WTC11 (cell line): Measurements from ENCODE around the gene ABCA13. TPM values are rescaled to one million over a fixed set of nuclear protein-coding genes. Genes with fewer than 3 reads are reported as not detected.

Source experiments
- ATAC-seq: fragments of 200-7000 bp; cut with Tn5 transposase; 2 replicates; pipeline ENCODE4 v1.10.0; 2021; ENCODE audit warnings: mild to moderate bottlenecking, moderate library complexity
- CTCF ChIA-PET: fragments of 300-600 bp; sonication (Branson Sonifier 250); formaldehyde crosslinking; loops from one replicate; lab custom pipeline; 2021; ENCODE audit warnings: antibody characterized with exemption; lab: Charles Lee
- POLR2A ChIA-PET: fragments of 350-600 bp; sonication (Branson Sonifier 250); formaldehyde crosslinking; loops from one replicate; lab custom pipeline; 2021; ENCODE audit warnings: antibody characterized with exemption; lab: Charles Lee
- DNase-seq: peaks from one replicate; pipeline ENCODE4 v3.0.0; 2021; ENCODE audit warnings: low spot score
- H3K27ac Mint-ChIP-seq: 2 replicates; pipeline ENCODE4 v1.8.0; 2021; ENCODE audit warnings: mixed read lengths
- H3K27me3 Mint-ChIP-seq: 2 replicates; pipeline ENCODE4 v1.8.0; 2021; ENCODE audit warnings: low read depth, mild to moderate bottlenecking, moderate library complexity, mixed read lengths
- H3K36me3 Mint-ChIP-seq: 2 replicates; pipeline ENCODE4 v1.8.0; 2021; ENCODE audit warnings: mixed read lengths
- H3K4me1 Mint-ChIP-seq: 2 replicates; pipeline ENCODE4 v1.8.0; 2022; ENCODE audit warnings: mixed read lengths
- H3K4me3 Mint-ChIP-seq: 2 replicates; pipeline ENCODE4 v1.8.0; 2021; ENCODE audit warnings: mild to moderate bottlenecking, moderate library complexity, mixed read lengths
- H3K9me3 Mint-ChIP-seq: 2 replicates; pipeline ENCODE4 v1.8.0; 2021; ENCODE audit warnings: mixed read lengths
- ATF1 ChIP-seq: sonication (generic); formaldehyde crosslinking; IDR thresholded peaks from 2 replicates; pipeline ENCODE4 v1.8.1; 2023; ENCODE audit warnings: mild to moderate bottlenecking, moderate library complexity, missing genetic modification reagents
- CREB1 ChIP-seq: sonication (generic); formaldehyde crosslinking; IDR thresholded peaks from 2 replicates; pipeline ENCODE4 v1.8.0; 2023; ENCODE audit warnings: mild to moderate bottlenecking, missing genetic modification reagents
- EMX1 ChIP-seq: fragments of 250-450 bp; sonication (Bioruptor Pico); IDR thresholded peaks from 2 replicates; pipeline ENCODE4 v1.8.0; 2021; ENCODE audit warnings: mild to moderate bottlenecking
- ESRRA ChIP-seq: sonication (generic); formaldehyde crosslinking; IDR thresholded peaks from 2 replicates; pipeline ENCODE4 v1.8.1; 2022; ENCODE audit warnings: mild to moderate bottlenecking, missing genetic modification reagents, borderline replicate concordance
- FOXP1 ChIP-seq: sonication (generic); formaldehyde crosslinking; IDR thresholded peaks from 2 replicates; pipeline ENCODE4 v1.8.0; 2022; ENCODE audit warnings: missing genetic modification reagents, mild to moderate bottlenecking, moderate library complexity, borderline replicate concordance
- GABPB1 ChIP-seq: sonication (generic); formaldehyde crosslinking; IDR thresholded peaks from 2 replicates; pipeline ENCODE4 v1.8.1; 2023; ENCODE audit warnings: mild to moderate bottlenecking, missing genetic modification reagents
- GRHL2 ChIP-seq: fragments of 250-450 bp; sonication (Bioruptor Pico); IDR thresholded peaks from 2 replicates; pipeline ENCODE4 v1.8.0; 2022; ENCODE audit warnings: mild to moderate bottlenecking, moderate library complexity; ENCODE audit not compliant: insufficient replicate concordance, severe bottlenecking
- IRF2 ChIP-seq: sonication (generic); formaldehyde crosslinking; IDR thresholded peaks from 2 replicates; pipeline ENCODE4 v1.8.0; 2022; ENCODE audit warnings: low read depth, missing genetic modification reagents, borderline replicate concordance
- JAZF1 ChIP-seq: fragments of 250-450 bp; sonication (Bioruptor Pico); IDR thresholded peaks from 2 replicates; pipeline ENCODE4 v1.9.0; 2021; ENCODE audit warnings: moderate library complexity, mild to moderate bottlenecking, inconsistent platforms
- JUN ChIP-seq: sonication (generic); formaldehyde crosslinking; IDR thresholded peaks from 2 replicates; pipeline ENCODE4 v1.8.0; 2023; ENCODE audit warnings: mild to moderate bottlenecking, missing genetic modification reagents
- KAT7 ChIP-seq: sonication (generic); formaldehyde crosslinking; IDR thresholded peaks from 2 replicates; pipeline ENCODE4 v1.8.1; 2023; ENCODE audit warnings: missing genetic modification reagents, mild to moderate bottlenecking, borderline replicate concordance
- MXD4 ChIP-seq: fragments of 250-450 bp; sonication (Bioruptor Pico); IDR thresholded peaks from 2 replicates; pipeline ENCODE4 v1.8.0; 2021; ENCODE audit warnings: mild to moderate bottlenecking, moderate library complexity, borderline replicate concordance
- NFATC4 ChIP-seq: fragments of 250-450 bp; sonication (Bioruptor Pico); IDR thresholded peaks from 2 replicates; pipeline ENCODE4 v1.9.0; 2021; ENCODE audit warnings: mild to moderate bottlenecking
- NR1H2 ChIP-seq: sonication (generic); formaldehyde crosslinking; IDR thresholded peaks from 2 replicates; pipeline ENCODE4 v1.9.0; 2021; ENCODE audit warnings: mild to moderate bottlenecking, moderate library complexity, missing genetic modification reagents
- NR2C2 ChIP-seq: sonication (generic); formaldehyde crosslinking; IDR thresholded peaks from 2 replicates; pipeline ENCODE4 v1.8.0; 2022; ENCODE audit warnings: mild to moderate bottlenecking, missing genetic modification reagents
- OVOL2 ChIP-seq: fragments of 250-450 bp; sonication (Bioruptor Pico); IDR thresholded peaks from 2 replicates; pipeline ENCODE4 v1.9.0; 2021; ENCODE audit warnings: mild to moderate bottlenecking, borderline replicate concordance
- RORB ChIP-seq: fragments of 250-450 bp; sonication (Bioruptor Pico); IDR thresholded peaks from 2 replicates; pipeline ENCODE4 v1.9.0; 2021; ENCODE audit warnings: mild to moderate bottlenecking
- SMAD3 ChIP-seq: sonication (generic); formaldehyde crosslinking; IDR thresholded peaks from 2 replicates; pipeline ENCODE4 v1.8.0; 2022; ENCODE audit warnings: missing genetic modification reagents, mild to moderate bottlenecking, borderline replicate concordance
- SMAD4 ChIP-seq: sonication (generic); formaldehyde crosslinking; IDR thresholded peaks from 2 replicates; pipeline ENCODE4 v1.8.0; 2022; ENCODE audit warnings: mild to moderate bottlenecking, missing genetic modification reagents
- SP1 ChIP-seq: sonication (generic); formaldehyde crosslinking; conservative IDR thresholded peaks from 2 replicates; pipeline ENCODE4 v1.8.1; 2022; ENCODE audit warnings: missing genetic modification reagents
- TEAD1 ChIP-seq: sonication (generic); formaldehyde crosslinking; IDR thresholded peaks from 2 replicates; pipeline ENCODE4 v1.8.0; 2022; ENCODE audit warnings: mild to moderate bottlenecking, missing genetic modification reagents
- ZNF219 ChIP-seq: sonication (generic); formaldehyde crosslinking; IDR thresholded peaks from 2 replicates; pipeline ENCODE4 v1.8.0; 2023; ENCODE audit warnings: missing genetic modification reagents, mild to moderate bottlenecking, borderline replicate concordance
- ZNF317 ChIP-seq: sonication (generic); formaldehyde crosslinking; IDR thresholded peaks from 2 replicates; pipeline ENCODE4 v1.8.1; 2023; ENCODE audit warnings: low read depth, mild to moderate bottlenecking, moderate library complexity, missing genetic modification reagents, borderline replicate concordance
- total RNA-seq: library from RNA; stranded (reverse); gene quantifications from 3 replicates; pipeline ENCODE4 v1.2.3, GENCODE V29; 2021
- TF ChIP-seq, protein P1 (sequence below): fragments of 250-450 bp; sonication (Bioruptor Pico); IDR thresholded peaks from 2 replicates; pipeline ENCODE4 v1.9.0; 2021; ENCODE audit warnings: moderate library complexity, mild to moderate bottlenecking, inconsistent platforms, borderline replicate concordance
- TF ChIP-seq, protein P2 (sequence below): fragments of 250-450 bp; sonication (Bioruptor Pico); IDR thresholded peaks from 2 replicates; pipeline ENCODE4 v1.8.0; 2021; ENCODE audit warnings: mild to moderate bottlenecking
- TF ChIP-seq, protein P3 (sequence below): sonication (generic); formaldehyde crosslinking; IDR thresholded peaks from 2 replicates; pipeline ENCODE4 v1.8.1; 2022; ENCODE audit warnings: low read depth, mild to moderate bottlenecking, moderate library complexity, missing genetic modification reagents, borderline replicate concordance
- TF ChIP-seq, protein P4 (sequence below): sonication (generic); formaldehyde crosslinking; IDR thresholded peaks from 2 replicates; pipeline ENCODE4 v1.8.0; 2023; ENCODE audit warnings: mild to moderate bottlenecking, missing genetic modification reagents

The ABCA13 gene
- total RNA-seq, 1 experiment from 2014 or later, result 0.04 TPM

DNA sequence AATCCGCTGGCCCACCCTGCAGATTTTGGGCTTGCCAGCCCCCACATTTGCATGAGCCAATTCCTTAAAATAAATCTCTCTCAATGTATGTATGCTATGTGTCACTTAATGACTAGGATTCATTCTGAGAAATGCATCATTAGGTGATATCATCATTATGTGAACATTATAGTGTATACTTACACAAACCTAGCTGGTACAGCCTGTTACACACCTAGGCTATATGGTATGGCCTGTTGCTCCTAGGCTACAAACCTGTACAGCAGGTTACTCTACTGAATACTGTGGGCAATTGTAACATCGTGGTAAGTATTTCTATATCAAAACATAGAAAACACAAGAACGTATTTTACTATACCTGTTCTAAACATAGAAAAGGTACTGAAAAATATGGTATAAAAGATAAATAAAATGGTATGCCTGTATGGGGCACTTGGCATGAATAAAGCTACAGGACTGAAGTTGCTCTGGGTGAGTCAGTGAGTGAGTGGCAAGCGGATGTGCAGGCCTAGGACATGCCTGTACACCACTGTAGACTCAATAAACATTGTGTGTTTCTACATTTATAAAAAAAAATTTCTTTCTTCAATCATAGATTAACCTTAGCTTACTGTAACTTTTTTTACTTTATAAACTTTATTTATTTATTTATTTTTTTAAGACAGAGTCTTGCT lies 135.9 kb downstream of the ABCA13 start:
- TF ChIP-seq, protein P1, sequence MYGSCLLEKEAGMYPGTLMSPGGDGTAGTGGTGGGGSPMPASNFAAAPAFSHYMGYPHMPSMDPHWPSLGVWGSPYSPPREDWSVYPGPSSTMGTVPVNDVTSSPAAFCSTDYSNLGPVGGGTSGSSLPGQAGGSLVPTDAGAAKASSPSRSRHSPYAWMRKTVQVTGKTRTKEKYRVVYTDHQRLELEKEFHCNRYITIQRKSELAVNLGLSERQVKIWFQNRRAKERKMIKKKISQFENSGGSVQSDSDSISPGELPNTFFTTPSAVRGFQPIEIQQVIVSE (CRISPR knock-in tag), result no peak
- TF ChIP-seq, protein P2, sequence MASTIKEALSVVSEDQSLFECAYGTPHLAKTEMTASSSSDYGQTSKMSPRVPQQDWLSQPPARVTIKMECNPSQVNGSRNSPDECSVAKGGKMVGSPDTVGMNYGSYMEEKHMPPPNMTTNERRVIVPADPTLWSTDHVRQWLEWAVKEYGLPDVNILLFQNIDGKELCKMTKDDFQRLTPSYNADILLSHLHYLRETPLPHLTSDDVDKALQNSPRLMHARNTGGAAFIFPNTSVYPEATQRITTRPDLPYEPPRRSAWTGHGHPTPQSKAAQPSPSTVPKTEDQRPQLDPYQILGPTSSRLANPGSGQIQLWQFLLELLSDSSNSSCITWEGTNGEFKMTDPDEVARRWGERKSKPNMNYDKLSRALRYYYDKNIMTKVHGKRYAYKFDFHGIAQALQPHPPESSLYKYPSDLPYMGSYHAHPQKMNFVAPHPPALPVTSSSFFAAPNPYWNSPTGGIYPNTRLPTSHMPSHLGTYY (CRISPR knock-in tag), result no peak
- TF ChIP-seq, protein P3, sequence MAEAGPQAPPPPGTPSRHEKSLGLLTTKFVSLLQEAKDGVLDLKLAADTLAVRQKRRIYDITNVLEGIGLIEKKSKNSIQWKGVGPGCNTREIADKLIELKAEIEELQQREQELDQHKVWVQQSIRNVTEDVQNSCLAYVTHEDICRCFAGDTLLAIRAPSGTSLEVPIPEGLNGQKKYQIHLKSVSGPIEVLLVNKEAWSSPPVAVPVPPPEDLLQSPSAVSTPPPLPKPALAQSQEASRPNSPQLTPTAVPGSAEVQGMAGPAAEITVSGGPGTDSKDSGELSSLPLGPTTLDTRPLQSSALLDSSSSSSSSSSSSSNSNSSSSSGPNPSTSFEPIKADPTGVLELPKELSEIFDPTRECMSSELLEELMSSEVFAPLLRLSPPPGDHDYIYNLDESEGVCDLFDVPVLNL (CRISPR knock-in tag), result no peak
- TF ChIP-seq JUN (CRISPR knock-in tag), result no peak
- no peak for TF ChIP-seq SP1 (CRISPR knock-in tag)
- TF ChIP-seq ZNF219 (CRISPR knock-in tag), result no peak
- no peak for TF ChIP-seq RORB (CRISPR knock-in tag)
- no peak for TF ChIP-seq SMAD4 (CRISPR knock-in tag)
- TF ChIP-seq SMAD3 (CRISPR knock-in tag), result no peak
- TF ChIP-seq TEAD1 (CRISPR knock-in tag), result no peak
- no peak for TF ChIP-seq ZNF317 (CRISPR knock-in tag)
- TF ChIP-seq, protein P4, sequence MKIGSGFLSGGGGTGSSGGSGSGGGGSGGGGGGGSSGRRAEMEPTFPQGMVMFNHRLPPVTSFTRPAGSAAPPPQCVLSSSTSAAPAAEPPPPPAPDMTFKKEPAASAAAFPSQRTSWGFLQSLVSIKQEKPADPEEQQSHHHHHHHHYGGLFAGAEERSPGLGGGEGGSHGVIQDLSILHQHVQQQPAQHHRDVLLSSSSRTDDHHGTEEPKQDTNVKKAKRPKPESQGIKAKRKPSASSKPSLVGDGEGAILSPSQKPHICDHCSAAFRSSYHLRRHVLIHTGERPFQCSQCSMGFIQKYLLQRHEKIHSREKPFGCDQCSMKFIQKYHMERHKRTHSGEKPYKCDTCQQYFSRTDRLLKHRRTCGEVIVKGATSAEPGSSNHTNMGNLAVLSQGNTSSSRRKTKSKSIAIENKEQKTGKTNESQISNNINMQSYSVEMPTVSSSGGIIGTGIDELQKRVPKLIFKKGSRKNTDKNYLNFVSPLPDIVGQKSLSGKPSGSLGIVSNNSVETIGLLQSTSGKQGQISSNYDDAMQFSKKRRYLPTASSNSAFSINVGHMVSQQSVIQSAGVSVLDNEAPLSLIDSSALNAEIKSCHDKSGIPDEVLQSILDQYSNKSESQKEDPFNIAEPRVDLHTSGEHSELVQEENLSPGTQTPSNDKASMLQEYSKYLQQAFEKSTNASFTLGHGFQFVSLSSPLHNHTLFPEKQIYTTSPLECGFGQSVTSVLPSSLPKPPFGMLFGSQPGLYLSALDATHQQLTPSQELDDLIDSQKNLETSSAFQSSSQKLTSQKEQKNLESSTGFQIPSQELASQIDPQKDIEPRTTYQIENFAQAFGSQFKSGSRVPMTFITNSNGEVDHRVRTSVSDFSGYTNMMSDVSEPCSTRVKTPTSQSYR (CRISPR knock-in tag), result no peak
- TF ChIP-seq FOXP1 (CRISPR knock-in tag), result no peak
- no peak for TF ChIP-seq NR2C2 (CRISPR knock-in tag)
- TF ChIP-seq OVOL2 (CRISPR knock-in tag), result no peak
- no peak for TF ChIP-seq NR1H2 (CRISPR knock-in tag)
- TF ChIP-seq ATF1 (CRISPR knock-in tag), result no peak
- TF ChIP-seq EMX1 (CRISPR knock-in tag), result no peak
- TF ChIP-seq GABPB1 (CRISPR knock-in tag), result no peak
- TF ChIP-seq, all 79 proteins: peak for 0
- ChIA-PET CTCF (no interaction called here), POLR2A (no interaction called here)
- Mint-ChIP-seq H3K4me1 (peaks cover 9% of the 10 kb centered on the region), H3K36me3 (peaks cover 9% of the 10 kb centered on the region), H3K27ac (no peak overlapping the region), H3K27me3 (no peaks in the 10 kb centered on the region), H3K4me3 (no peak overlapping the region), H3K9me3 (peaks cover 13% of the 10 kb centered on the region)
- ATAC-seq (no peak), DNase-seq (no peak)

DNA sequence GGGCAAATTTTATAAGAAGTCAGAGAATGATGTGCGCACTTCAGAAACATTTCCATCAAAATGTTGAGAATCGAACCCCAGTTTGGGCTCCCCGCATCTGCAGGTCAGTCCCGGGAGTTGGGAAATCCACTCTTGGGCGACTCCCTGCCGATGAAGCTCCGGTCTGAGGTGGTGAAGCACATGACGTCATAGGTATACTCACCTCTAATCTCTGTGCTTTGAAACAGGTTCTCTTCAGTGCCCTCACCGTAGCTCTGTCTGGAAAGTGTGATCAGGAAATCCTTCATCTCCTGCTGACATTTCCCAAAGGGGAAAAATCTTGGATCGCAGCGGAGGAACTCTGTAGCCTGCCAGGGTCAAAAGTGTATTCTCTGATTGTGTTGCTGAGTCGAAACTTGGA lies 138.5 kb downstream of the ABCA13 start:
- no peak overlapping the region for H3K4me3 Mint-ChIP-seq
- DNase-seq (no peak), ATAC-seq (no peak)
- no peak for TF ChIP-seq SMAD3 (CRISPR knock-in tag)
- TF ChIP-seq IRF2, result no peak
- no peak for TF ChIP-seq GRHL2 (CRISPR knock-in tag)
- no peak for TF ChIP-seq CREB1 (CRISPR knock-in tag)
- TF ChIP-seq MXD4, result no peak
- TF ChIP-seq KAT7, result no peak
- no peak for TF ChIP-seq ESRRA (CRISPR knock-in tag)
- TF ChIP-seq NFATC4 (CRISPR knock-in tag), result no peak
- no peak for TF ChIP-seq JAZF1 (CRISPR knock-in tag)
- TF ChIP-seq, protein P1 (CRISPR knock-in tag), result no peak
- ChIA-PET POLR2A (no interaction called here), CTCF (no interaction called here)
- H3K4me1 Mint-ChIP-seq, result peaks cover 9% of the 10 kb centered on the region
- no peaks in the 10 kb centered on the region for H3K9me3 Mint-ChIP-seq
- H3K36me3 Mint-ChIP-seq, result no peaks in the 10 kb centered on the region
- no peak overlapping the region for H3K27ac Mint-ChIP-seq
- H3K27me3 Mint-ChIP-seq, result no peaks in the 10 kb centered on the region
